NT2/D1 (cell line): ENCODE data around the gene HUS1B.
"Not testable (repeated sequence)": the region's sequence is repeated elsewhere in the genome, so short reads cannot be mapped to it uniquely, and the experiment has no call there.

ENCODE experiments used
- SUZ12 ChIP-seq: IDR thresholded peaks from 2 replicates; pipeline ENCODE4 v1.6.1; 2011; ENCODE audit not compliant: insufficient read length, insufficient read depth; ENCODE audit errors: extremely low read depth
- YY1 ChIP-seq: IDR thresholded peaks from 2 replicates; pipeline ENCODE4 v1.6.1; 2011; ENCODE audit not compliant: insufficient read length, insufficient read depth
- ZNF274 ChIP-seq: IDR thresholded peaks from 2 replicates; pipeline ENCODE4 v1.6.1; 2011; ENCODE audit warnings: mild to moderate bottlenecking, low read depth, low read length

DNA sequence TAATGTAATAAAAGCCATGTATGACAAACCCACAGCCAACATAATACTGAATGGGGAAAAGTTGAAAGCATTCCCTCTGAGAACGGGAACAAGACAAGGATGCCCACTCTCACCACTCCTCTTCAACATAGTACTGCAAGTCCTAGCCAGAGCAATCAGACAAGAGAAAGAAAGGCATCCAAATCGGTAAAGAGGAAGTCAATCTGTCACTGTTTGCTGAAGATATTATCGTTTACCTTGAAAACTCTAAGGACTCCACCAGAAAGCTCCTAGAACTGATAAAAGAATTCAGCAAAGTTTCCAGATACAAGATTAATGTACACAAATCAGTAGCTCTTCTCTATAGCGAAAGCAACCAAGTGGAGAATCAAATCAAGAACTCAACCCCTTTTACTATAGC lies 6.9 kb upstream of the HUS1B start:
- not testable (repeated sequence) for TF ChIP-seq SUZ12, YY1, ZNF274
